K562 (cell line): ENCODE measurements around the gene CCNY.

ENCODE experiments used
- BACH1 ChIP-seq: fragments of 200-800 bp; sonication (Bioruptor generic); IDR thresholded peaks from 2 replicates; pipeline ENCODE4 v1.6.1; 2016; ENCODE audit warnings: missing genetic modification characterization, missing compliant biosample characterization
- HMG20B ChIP-seq: fragments of 250-450 bp; sonication (Bioruptor Pico); IDR thresholded peaks from 2 replicates; pipeline ENCODE4 v1.5.0; 2021; ENCODE audit warnings: mild to moderate bottlenecking
- TF ChIP-seq, protein P1 (sequence below): IDR thresholded peaks from 2 replicates; pipeline ENCODE4 v1.6.1; 2012; ENCODE audit warnings: low read depth, low read length, improper control_type of control experiment, borderline replicate concordance
- TF ChIP-seq, protein P2 (sequence below): sonication (generic); formaldehyde crosslinking; IDR thresholded peaks from 2 replicates; pipeline ENCODE4 v1.8.0; 2022; ENCODE audit warnings: missing genetic modification reagents, mild to moderate bottlenecking, borderline replicate concordance
- TF ChIP-seq, protein P3 (sequence below), 2 experiments: fragments of 450-650 bp; formaldehyde crosslinking in 1 of 2; IDR thresholded peaks; 2 replicates each; pipeline versions ENCODE4 v1.4.0 to v1.6.1; 2014 to 2020; ENCODE audit warnings: mild to moderate bottlenecking in 2 of 2, borderline replicate concordance in 1 of 2, low read depth in 1 of 2

DNA sequence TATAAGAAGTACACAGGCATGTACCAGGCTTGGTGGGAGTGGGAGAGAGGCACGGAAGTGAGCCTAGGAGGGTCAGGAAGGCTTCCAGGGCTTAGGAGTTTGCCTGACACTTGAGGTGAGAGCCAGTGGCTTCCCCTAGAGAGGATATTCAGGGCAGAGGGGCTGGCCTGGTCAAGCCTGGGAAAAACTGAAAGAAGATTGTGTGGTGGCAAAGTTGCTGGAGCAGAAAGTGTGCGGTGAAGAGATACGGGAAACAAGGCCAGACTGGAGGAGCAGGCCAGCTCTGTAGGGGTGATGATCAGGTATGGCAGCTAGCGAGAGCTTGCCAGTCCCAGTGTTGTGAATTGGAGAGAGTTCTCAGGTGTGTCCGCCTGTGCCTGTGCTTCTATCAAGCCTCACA lies 129.9 kb downstream of the CCNY start:
- no peak for TF ChIP-seq HMG20B (CRISPR knock-in tag)
- TF ChIP-seq, protein P1, sequence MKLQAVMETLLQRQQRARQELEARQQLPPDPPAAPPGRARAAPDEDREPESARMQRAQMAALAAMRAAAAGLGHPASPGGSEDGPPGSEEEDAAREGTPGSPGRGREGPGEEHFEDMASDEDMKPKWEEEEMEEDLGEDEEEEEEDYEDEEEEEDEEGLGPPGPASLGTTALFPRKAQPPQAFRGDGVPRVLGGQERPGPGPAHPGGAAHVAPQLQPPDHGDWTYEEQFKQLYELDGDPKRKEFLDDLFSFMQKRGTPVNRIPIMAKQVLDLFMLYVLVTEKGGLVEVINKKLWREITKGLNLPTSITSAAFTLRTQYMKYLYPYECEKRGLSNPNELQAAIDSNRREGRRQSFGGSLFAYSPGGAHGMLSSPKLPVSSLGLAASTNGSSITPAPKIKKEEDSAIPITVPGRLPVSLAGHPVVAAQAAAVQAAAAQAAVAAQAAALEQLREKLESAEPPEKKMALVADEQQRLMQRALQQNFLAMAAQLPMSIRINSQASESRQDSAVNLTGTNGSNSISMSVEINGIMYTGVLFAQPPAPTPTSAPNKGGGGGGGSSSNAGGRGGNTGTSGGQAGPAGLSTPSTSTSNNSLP, result no peak
- TF ChIP-seq, protein P2, sequence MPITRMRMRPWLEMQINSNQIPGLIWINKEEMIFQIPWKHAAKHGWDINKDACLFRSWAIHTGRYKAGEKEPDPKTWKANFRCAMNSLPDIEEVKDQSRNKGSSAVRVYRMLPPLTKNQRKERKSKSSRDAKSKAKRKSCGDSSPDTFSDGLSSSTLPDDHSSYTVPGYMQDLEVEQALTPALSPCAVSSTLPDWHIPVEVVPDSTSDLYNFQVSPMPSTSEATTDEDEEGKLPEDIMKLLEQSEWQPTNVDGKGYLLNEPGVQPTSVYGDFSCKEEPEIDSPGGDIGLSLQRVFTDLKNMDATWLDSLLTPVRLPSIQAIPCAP (CRISPR knock-in tag), result no peak
- TF ChIP-seq, protein P3, sequence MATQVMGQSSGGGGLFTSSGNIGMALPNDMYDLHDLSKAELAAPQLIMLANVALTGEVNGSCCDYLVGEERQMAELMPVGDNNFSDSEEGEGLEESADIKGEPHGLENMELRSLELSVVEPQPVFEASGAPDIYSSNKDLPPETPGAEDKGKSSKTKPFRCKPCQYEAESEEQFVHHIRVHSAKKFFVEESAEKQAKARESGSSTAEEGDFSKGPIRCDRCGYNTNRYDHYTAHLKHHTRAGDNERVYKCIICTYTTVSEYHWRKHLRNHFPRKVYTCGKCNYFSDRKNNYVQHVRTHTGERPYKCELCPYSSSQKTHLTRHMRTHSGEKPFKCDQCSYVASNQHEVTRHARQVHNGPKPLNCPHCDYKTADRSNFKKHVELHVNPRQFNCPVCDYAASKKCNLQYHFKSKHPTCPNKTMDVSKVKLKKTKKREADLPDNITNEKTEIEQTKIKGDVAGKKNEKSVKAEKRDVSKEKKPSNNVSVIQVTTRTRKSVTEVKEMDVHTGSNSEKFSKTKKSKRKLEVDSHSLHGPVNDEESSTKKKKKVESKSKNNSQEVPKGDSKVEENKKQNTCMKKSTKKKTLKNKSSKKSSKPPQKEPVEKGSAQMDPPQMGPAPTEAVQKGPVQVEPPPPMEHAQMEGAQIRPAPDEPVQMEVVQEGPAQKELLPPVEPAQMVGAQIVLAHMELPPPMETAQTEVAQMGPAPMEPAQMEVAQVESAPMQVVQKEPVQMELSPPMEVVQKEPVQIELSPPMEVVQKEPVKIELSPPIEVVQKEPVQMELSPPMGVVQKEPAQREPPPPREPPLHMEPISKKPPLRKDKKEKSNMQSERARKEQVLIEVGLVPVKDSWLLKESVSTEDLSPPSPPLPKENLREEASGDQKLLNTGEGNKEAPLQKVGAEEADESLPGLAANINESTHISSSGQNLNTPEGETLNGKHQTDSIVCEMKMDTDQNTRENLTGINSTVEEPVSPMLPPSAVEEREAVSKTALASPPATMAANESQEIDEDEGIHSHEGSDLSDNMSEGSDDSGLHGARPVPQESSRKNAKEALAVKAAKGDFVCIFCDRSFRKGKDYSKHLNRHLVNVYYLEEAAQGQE (IDR thresholded peaks at IDR 0.05; ENCODE audit: borderline replicate concordance), result no peak
- TF ChIP-seq, protein P3 (CRISPR knock-in tag; IDR thresholded peaks at IDR 0.05; ENCODE audit: low read depth), result no peak
- no peak for TF ChIP-seq BACH1
